KOPT-K1 (cell line): ENCODE results near the gene PDF.
A peak's percentile ranks its signal among the peaks of the same experiment; 100 is the strongest.

ENCODE experiments used
- H3K27ac ChIP-seq: fragments of 200-600 bp; sonication (generic); 2 replicates; pipeline ENCODE4 v1.5.1; 2016; ENCODE audit warnings: antibody characterized with exemption, mild to moderate bottlenecking, low read depth, low read length; ENCODE audit not compliant: poor library complexity, severe bottlenecking
- H3K36me3 ChIP-seq: fragments of 200-600 bp; sonication (generic); 2 replicates; pipeline ENCODE4 v1.5.1; 2017; ENCODE audit warnings: antibody characterized with exemption, mild to moderate bottlenecking, low read length, moderate library complexity; ENCODE audit not compliant: insufficient read depth
- H3K9me3 ChIP-seq: fragments of 200-600 bp; sonication (generic); 2 replicates; pipeline ENCODE4 v1.5.1; 2017; ENCODE audit warnings: antibody characterized with exemption, low read length, mild to moderate bottlenecking; ENCODE audit not compliant: insufficient read depth, poor library complexity, severe bottlenecking

The PDF gene

DNA sequence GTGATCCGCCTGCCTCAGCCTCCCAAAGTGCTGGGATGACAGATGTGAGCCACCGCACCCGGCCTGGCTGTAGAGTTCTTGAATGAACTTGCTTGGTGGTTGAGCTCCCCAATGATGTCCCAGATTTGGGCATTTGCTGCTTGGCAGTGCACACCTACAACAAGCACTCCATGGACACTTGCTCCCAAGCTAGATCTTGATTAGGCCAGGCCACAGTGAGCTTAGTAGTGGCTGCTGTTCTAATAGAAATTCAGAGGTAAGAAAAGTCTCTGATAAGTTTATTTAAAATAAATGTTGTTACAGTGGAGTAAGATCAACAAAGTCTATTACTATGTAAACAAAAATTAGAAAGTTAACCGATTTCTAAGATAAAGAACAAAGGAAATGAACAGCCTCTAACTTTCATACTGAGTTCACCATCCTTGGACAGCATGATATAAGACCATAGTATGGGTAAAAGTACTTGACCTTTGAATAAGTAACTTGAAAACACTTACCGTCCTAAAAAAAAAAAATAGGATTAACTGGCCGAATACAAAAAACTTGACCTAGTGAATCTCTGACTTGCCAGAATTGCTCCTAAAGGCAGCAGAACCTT is 20.2 kb upstream of the PDF start:
- H3K9me3 ChIP-seq, result no peaks in the 10 kb centered on the region
- H3K36me3 ChIP-seq, result peaks cover 58% of the 10 kb centered on the region
- H3K27ac ChIP-seq, result no peak overlapping the region

DNA sequence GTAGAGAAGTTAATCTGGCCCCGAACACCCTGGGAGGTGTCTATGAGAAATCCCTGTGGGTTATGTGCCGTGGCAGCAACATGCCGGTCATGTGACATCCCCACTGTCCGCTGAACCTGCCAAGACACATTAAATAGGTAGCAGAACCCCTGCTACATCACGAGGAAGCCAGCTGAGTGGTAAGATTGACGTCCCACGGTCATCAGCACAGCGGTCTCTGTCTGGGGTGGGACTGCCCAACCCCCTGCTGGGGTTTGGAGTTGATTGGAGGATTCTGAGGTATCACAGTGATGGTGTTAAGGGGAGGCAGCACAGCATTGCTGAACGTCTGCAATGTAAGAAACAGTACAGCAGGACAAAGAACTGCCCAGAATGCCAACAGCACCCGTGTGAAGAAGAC is 19.1 kb upstream of the PDF start:
- Histone ChIP-seq H3K36me3 (peaks cover 56% of the 10 kb centered on the region), H3K27ac (no peak overlapping the region), H3K9me3 (no peaks in the 10 kb centered on the region)

DNA sequence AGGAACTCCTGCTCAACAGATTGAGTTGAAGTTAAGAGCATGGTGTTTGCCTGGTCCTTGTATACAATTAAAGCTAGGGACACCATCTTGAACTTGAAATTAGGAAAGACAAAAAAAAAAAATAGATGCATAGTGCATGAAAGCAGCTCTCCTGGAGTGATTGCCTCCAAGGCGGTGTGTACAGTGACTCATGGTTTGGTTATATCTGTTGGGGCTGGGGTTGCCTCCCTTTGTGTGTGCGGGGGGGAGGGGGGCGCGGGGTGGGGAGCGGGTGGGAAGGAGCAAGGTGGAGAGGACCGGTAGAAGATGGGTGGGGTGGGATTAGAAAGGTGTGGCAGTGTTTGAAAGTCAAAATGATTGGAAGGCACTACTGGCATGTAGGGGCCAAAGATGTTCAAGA is 17.8 kb upstream of the PDF start:
- no peak overlapping the region for H3K27ac ChIP-seq
- H3K9me3 ChIP-seq, result no peaks in the 10 kb centered on the region
- H3K36me3 ChIP-seq, result peaks cover 66% of the 10 kb centered on the region

DNA sequence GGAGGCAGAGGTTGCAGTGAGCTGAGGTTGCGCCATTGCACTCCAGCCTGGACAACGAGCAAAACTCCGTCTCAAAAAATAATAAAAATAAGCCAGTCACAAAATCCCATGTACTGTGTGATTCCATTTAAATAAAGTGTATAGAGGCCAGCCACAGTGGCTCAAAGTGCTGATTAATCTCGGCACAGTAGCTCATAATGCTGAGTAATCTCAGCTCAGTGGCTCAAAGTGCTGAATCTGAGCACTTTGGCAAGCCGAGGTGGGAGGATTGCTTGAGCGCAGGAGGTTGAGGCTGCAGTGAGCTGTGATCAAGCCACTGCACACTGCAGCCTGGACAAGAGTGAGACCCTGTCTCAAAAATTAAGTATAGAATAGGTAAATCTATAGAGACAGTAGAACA is 16.3 kb upstream of the PDF start:
- H3K27ac ChIP-seq, result no peak overlapping the region
- peaks cover 65% of the 10 kb centered on the region for H3K36me3 ChIP-seq
- no peaks in the 10 kb centered on the region for H3K9me3 ChIP-seq

DNA sequence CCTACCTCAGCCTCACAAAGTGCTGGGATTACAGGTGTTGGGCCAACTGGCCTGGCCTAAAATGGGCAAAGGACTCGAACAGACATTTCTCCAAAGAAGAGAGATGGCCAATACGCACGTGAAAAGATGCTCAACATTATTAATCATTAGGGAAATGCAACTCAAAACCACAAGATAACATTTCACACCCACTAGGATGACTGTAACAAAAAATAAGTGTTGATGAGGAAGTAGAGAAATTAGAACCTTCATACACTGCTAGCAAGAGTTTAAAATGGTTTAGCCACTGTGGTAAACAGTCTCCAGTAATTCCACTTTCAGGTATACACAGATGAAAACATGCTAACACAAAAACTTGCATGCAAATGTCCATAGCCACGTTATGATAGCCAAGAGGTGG is 15.5 kb upstream of the PDF start:
- H3K9me3 ChIP-seq, result no peaks in the 10 kb centered on the region
- no peak overlapping the region for H3K27ac ChIP-seq
- peaks cover 65% of the 10 kb centered on the region for H3K36me3 ChIP-seq

DNA sequence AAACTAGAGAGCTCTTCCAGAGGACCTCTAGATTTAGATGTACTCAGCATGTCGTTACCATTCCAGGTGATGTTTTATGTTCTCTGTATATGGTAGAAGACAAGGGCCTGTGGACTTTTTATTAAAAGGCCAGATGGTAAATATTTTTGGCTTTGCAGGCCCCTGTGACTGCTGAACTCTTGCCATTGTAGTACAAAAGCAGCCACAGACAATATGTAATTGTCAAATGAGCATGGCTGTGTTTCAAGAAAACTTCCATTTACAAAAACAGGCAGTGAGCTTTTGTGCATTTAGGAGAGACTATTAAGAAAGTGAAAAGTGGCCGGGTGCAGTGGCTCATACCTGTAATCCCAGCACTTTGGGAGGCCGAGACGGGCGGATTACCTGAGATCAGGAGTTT is 13.8 kb upstream of the PDF start:
- H3K27ac ChIP-seq, result no peak overlapping the region
- H3K36me3 ChIP-seq, result peaks cover 55% of the 10 kb centered on the region
- H3K9me3 ChIP-seq, result no peaks in the 10 kb centered on the region

DNA sequence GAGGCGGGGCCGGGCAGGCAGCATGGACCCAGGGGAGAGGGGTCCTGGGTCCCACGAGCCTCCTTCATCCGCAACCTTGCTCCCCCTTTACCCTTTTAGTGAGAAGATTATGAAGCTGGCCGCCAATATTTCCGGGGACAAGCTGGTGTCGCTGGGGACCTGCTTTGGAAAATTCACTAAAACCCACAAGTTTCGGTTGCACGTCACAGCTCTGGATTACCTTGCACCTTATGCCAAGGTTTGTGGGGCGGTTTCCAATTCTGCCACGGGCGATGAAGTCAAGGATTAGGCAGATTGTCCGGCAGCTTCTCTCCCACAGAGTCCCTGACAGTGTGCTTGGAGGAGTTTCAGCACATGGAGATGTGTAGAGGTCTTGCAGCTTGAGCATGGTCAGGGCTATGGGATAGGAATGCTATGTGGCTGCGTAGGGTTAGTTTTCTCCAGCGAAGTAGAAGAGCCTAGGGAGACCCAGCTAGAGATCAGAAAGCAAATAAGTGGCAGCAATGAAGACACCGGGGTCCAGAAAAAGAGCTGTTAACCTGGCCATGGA is 9.8 kb upstream of the PDF start:
- peaks cover 60% of the 10 kb centered on the region for H3K36me3 ChIP-seq
- peak overlapping the region; percentile 80 for H3K27ac ChIP-seq
- no peaks in the 10 kb centered on the region for H3K9me3 ChIP-seq

DNA sequence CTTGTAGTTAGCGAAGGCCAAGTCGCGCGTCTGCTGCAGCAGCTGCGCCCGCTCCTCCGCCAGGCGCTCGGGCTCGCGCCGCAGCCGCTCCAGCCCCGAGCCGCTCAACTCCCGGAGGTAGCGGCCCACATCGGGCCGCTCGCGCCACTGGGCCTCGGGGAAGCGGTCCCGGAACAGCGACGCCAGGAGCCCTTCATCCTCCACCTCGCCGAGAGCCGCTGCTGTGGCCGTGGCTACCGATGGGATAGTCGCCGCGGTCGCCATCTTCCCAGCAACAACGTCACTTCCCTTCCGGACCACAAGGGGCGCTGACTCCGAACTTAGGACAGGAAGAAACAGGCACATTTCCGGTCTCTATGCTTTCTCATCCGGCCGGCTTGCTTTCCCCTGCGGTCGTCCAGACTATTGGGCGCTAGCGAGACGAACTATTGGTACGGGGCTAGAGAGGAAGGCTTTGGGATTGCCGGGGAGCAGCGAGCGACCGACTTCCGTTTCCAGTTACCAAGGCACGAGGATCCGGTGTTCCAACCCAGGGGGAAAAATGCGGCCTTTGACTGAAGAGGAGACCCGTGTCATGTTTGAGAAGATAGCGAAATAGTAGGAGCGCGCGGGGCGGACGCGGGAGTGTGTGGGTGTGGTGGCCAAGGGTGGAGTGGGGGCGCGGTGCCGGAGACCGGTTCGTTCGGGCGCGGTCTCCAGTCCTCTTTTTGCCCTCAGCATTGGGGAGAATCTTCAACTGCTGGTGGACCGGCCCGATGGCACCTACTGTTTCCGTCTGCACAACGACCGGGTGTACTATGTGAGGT is 9.1 kb upstream of the PDF start, which contains the start of the genes COG8 and NIP7:
TSS of gene COG8 (minus strand) at position 276 of the 806 bp plus-strand sequence. CDS start at position 264, 12 bp downstream.
TSS of gene NIP7 (plus strand) at position 484 of the 806 bp plus-strand sequence. CDS start at position 542, 58 bp downstream.
- Histone ChIP-seq H3K9me3 (no peaks in the 10 kb centered on the region), H3K36me3 (peaks cover 62% of the 10 kb centered on the region), H3K27ac (peak within 1 kb of the TSS; percentile 80)

DNA sequence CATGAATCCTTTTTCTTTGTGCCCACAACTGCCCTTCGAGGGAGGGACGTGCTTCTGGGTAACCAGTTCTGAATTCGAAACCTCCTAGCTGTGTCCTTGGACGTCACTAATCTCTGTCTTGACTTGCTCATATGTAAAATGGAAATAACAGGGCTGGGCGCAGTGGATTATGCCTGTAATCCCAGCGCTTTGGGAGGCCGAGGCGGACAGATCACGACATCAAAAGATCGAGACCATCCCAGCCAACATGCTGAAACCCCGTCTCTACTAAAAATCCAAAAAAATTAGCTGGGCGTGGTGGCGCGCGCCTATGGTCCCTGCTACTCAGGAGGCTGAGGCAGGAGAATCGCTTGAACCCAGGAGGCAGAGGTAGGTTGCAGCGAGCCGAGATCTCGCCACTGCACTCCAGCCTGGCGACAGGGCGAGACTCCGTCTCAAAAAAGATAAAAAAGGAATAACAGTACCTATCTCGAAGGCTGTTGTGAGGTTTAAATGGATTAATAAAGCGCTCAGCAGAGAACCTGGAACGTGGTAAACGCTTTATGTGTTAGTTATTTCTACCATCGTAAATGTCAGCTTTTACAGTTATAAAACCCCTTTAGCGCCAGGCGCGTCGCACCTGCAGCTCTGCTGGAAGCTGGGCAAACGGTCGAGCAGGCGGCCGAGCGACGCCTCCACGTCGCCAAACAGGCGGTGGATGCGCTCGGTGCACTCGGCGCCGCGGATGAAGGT is 8.3 kb upstream of the PDF start:
- Histone ChIP-seq H3K27ac (peak overlapping the region; percentile 80), H3K9me3 (no peaks in the 10 kb centered on the region), H3K36me3 (peaks cover 62% of the 10 kb centered on the region)

DNA sequence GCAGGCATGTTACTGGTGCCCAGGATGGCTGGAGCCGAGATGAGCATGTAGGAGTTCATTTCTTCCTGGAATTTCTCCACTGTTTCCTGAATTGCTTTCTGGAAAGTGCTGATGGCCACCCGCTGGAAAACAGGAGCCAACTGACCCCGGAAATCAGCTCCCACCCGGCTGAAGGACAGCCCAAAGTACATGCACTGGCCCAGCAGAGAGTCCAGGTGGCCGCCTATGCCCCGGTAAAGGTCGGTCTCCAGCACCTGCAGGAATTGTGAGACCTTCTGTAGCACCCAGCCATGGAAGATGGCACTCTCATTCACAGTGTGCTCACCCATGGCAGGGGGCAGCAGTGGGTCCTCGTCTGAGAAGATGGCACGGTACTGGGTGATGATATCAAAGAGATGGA is 4.3 kb upstream of the PDF start:
- Histone ChIP-seq H3K27ac (no peak overlapping the region), H3K9me3 (no peaks in the 10 kb centered on the region), H3K36me3 (peaks cover 52% of the 10 kb centered on the region)

DNA sequence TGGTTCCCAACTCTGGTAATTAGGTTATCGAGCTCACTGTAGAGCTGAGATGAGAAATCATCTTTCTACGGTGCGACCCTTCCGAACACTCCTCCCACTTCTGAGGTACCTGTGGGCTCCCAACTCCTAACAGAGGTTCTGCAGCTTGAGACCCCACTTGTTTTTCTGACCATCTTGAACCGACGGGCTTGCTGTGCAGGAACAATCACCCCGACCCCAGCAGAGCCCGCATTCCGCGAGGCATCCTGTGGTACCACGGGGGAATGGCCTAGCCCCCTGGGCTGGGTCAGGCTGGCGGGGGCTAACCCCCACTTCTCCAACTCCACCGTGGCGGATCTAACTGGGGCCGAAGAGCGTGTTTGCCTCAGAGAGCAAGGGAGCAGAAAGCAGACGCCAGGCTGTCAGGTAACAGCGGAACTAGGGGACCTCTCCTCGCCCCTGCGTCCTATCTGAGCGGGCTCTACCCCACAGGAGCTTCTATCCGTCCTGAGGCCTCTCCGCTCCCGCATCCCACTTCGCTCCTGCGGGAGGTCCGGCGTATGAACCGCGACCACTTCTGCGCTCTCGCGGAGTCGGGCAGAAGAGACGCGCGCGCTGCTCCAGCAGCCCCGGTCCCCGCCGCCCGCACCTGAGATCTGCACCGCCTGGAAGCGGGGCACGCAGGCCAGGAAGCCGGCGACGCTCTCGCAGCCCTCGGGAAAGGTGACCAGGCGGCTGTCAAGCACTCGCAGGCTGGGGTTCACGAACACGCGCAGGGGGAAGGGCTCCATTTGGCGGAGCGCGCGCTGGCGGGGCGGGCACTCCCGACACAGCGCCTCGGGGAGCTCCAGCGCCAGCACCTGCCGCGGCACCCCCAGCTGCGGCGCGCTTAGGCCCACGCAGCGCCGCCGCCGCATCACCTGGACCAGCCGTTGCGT is 761 bp downstream of the PDF start:
- Histone ChIP-seq H3K27ac (peak overlapping the region; percentile 85), H3K36me3 (peaks cover 77% of the 10 kb centered on the region), H3K9me3 (no peaks in the 10 kb centered on the region)

DNA sequence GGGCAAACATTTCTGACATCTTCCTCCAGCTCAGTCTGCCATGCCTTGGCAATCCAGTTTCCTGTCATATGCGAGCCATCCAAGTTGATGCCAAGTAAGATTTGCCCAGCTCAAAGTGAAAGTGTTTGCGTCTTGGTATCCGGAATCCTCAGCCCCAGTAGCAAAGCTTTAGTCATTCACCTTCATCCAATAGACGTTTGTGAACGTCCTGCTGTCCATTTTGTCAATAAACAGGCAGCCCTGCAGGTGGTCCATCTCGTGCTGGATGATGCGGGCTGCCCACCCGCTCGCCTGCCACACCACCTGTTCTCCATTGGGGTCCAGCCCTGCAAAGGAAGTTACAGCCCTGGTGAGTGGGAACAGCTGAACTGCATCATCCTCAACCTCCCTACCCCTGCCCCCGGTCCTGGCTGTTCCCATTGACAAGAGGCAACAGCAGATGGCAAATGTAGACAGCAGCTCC is 1.5 kb downstream of the PDF start:
- peak overlapping the region; percentile 85 for H3K27ac ChIP-seq
- no peaks in the 10 kb centered on the region for H3K9me3 ChIP-seq
- H3K36me3 ChIP-seq, result peaks cover 77% of the 10 kb centered on the region

DNA sequence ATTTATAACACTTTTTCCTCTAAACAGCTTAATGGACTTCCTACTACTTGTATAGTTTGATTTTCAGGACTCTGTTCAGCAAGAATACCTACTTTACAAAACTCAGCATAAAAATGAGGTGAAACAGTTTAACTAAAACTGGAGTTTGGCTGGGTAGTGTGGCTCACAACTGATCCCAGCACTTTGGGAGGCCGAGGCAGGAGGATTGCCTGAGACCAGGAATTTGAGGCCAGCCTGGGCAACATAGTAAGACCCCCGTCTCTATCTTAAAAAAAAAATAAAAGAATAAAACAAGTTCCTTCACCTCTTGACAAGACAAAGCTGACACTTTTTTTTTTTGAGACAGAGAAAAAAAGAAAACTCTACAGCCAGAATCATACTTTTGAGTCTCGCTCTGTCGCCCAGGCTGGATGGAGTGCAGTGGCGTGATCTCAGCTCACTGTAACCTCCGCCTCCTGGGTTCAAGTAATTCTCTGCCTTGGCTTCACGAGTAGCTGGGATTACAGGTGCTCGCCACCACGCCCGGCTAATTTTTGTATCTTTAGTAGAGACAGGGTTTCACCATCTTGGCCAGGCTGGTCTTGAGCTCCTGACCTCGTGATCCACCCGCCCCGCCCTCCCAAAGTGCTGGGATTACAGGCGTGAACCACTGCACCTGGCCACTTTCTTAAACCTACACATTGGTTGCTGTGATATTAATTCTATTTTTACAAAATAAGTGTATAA is 2.6 kb downstream of the PDF start:
- H3K36me3 ChIP-seq, result peaks cover 77% of the 10 kb centered on the region
- H3K27ac ChIP-seq, result peak overlapping the region; percentile 85
- H3K9me3 ChIP-seq, result no peaks in the 10 kb centered on the region
